Astrocyte of the hippocampus (primary cell): ENCODE results near the gene ZNF664.

Experiments used
- DNase-seq: peaks from one replicate; pipeline ENCODE4 v3.0.0; 2011; ENCODE audit warnings: low read depth, low spot score

Gene ZNF664

DNA sequence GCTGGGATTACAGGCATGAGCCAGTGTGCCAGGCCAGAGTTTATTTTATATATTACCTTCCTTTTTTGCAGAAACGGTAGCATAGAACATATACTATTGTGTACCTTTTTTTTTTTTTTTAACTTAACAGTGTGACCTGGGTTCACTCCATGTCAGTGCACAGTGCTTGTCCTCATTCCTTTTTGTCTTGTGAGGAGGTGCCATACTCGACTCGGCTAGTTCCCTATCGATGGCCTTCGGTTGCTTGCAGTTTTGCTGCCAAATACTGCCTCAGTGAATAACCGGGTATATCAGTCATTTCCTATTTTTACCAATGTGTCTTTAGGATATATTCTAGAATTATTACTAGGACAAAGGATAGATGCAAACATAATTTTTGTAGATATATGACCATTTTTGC is 36.8 kb downstream of the ZNF664 start:
- DNase-seq, result no peak

DNA sequence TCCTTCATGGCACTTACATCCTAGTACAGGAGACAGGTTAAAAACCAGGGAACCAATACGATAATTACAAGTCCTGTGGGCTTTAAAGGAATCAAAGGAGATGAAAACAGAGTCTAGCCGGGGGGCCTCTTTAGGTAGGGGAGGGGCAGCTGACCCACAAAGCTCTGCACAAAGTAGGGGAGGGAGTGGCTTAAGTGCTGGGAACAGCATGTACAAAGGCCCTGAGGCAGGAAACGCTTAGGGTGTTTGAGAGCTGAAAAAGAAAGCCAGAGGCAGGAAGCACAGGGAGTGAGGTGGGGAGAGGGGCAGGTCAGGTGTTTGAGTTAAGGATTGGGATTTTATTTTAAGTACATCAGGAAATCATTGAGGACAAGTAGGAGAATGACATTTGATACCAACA is 37.7 kb downstream of the ZNF664 start:
- no peak for DNase-seq

DNA sequence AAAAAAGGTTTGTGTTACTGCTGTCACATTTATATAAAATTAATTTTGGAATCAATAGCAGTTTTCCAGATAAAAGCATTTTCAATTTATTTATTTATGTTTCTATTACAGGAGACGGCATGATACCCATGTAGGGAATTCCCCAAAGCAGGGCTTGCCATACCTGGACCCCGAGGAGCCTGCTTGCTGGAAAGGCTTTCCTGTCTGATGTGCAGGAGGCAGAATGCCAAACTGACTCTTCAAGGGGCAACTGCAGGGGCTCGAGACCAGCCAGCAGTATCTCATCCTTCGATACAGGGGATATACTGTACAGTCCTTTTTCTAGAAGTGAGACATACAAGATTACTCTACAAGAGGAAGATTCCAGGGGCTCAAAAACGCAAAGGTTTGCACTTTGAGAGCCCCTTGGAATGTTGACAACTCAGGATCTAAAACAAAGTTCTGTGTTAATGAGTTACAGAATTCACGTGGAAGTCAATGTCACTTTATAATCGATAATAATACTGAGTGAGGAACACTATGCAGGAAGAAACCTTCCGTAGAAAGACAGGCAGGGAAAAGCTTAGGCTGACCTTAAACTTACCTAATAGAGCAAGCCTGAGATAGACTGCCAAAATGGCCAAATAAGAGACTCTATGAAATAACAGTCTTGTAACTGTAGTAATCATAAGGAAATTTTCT is 38.6 kb downstream of the ZNF664 start:
- no peak for DNase-seq

DNA sequence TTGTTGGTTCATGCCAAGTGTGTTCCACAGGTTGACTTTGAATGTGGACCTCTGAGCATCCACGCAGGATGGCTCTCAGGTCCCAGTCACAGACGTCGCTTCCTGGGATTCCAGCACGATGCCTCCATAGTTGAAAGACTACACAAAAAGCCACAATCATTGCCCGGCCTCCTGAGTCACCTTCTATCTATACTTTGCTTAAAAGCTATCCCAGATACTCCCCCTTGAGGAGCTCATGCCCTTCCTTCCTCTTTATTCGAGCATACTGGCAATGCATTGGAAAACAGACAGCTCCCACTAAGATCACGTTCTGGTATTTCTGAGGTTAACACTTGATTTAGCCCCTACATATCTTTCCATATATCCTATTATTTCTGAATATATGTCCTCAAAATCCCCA is 40.1 kb downstream of the ZNF664 start:
- no peak for DNase-seq

DNA sequence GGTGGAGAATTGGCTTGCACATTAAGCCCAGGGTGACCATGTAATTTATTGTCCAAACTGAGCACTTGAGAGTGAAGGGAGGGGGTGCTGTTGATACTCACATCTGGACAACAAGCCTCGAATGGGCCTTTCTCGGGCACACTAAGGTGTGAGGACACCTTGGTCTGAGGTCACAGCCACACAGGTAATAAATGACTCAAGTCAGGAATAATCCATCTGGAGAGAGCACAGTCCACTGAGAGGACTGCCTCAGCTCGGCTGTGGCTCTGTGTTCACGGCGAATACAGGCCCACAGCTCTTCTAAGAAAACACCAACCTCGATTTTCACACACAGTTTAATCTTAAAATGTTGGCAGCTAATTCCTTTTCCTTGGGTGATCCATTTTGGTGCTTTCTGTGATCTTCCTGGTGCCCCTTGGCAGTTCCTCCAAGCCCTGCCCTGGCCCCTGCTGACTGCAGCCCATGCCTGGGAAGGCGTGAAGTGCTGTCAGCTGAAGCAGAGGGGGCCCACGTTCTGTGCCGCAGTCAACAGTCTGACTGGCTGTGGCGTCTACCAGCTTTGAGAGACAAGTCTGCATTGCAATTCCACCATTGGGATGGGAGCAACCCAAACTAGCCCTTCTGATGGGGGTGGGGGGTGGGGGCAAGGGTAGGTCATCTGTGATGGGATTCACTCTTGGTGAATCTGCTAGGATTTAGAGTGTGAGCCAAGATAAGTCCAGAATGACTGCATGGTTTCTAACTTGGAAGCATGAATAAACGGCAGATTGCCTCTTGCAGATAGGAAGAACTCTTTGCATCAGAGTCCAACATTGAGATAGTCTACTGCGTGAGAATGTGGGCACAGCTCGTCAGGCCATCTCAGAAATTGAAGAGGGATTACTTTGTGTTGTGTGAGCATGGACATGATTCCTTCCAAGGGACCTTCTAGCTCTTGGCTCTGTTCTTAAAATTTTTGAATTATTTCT is 42.8 kb downstream of the ZNF664 start:
- no peak for DNase-seq

DNA sequence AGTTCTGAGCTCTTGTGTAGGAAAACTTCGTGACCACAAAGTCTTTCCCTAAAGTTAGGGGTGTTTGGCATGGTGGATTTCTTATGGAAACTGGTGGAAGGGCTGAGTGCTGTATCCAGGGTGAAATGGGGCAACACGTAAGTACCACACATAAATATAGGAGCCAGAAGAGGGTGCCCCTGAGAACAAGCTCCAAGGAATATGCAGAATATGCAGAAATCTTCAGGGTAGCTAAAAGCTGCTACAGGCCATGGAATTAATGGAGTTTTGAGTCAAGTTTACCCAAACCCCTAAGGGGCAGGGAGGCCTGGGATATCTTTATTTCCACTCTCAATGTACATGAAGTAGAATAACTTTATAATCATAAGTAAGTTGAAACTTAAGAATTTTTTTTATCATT is 44.0 kb downstream of the ZNF664 start:
- DNase-seq, result no peak

DNA sequence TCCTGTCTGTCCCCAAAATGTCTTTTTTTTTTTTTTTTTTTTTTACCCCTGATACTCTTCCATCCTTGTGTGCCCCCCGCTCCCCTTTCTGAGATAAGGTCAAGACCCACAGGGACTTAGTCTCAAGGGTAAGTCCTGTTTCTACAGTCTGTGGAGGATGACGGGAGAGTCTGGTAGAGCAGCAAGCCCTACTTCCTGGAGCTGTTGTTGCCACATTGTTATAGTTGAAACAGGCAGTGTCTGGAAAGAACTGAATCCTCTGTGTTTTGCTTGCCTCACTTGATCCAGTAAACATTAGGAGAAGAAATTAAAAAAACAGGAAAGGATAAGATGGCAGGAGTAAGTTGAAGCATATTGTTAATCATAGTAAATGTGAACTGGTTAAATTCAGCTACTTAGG is 45.5 kb downstream of the ZNF664 start:
- no peak for DNase-seq

DNA sequence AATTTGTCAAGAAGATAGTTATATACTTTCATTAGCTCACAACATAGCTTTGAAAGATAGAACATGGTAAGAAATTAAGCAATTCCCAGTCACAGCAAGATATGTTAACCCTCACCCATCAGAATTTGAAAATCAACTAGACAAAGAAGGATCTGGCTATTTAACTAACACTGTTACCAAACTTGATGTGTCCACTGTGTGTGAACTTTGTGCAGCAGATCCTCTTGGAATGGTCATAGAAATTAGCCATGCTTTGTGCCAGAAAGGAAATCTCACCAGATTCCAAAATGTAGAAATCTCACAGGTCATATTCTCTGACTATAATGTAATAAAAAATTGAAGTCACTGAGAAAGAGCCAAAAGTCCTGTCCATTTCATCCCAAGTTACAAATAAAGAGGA is 46.1 kb downstream of the ZNF664 start:
- DNase-seq, result no peak

DNA sequence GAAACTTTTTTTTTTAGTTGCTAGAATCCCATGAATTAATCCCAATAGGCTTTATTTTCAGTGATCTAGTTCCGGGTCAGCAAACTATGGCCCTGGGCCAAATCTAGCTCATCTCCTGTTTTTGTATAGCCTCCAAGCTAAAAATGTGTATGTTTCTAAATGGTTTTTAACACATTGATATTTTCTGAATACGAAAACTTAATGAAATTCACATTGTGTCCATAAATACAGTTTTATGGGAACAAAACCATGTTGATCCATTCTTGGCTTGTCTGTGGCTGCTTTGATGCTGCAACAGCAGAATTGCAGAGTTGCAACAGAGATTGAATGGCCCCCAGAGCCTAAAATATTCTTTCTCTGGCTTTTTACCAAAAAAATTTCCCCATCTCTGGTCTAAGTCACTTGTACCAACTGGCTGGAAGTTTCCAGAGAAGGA is 47.5 kb downstream of the ZNF664 start:
- DNase-seq, result no peak

DNA sequence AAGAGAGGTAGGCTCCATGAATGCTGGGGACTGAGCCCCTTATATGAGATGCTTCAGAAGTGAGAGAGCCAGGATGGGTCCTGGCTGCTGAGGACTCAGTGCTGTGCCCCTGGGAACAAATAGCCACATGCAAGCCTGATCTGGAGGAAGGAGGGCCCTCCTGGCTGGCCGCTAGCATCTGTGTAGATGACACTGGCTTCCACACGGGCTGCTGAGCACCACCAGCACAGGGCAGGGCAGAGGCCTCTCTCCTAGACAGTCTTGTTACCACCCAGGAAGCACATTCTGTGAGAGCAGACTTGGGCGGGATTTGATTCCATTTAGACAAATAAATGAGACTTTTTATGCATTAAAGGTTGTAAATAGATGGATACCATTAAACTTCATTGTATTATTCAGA is 48.0 kb downstream of the ZNF664 start:
- DNase-seq, result no peak

DNA sequence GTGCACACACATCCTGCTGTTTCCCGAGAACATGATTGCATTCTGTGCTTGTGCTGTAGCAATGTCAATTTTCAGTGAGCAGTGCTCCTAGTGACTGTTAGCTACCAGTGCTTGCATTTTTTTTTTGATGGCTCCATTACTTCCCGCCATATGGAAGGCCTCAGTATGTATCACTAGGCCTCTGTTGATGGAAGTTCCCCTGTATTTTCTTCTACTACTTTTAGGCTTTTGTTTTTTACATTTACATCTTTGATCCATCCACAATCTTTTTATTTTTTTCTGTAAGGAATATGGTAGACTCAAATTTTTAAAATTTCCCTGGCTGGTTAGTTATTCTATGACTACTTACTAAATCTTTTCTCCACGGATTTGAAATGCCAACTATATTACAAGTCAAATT is 49.1 kb downstream of the ZNF664 start:
- DNase-seq, result no peak

DNA sequence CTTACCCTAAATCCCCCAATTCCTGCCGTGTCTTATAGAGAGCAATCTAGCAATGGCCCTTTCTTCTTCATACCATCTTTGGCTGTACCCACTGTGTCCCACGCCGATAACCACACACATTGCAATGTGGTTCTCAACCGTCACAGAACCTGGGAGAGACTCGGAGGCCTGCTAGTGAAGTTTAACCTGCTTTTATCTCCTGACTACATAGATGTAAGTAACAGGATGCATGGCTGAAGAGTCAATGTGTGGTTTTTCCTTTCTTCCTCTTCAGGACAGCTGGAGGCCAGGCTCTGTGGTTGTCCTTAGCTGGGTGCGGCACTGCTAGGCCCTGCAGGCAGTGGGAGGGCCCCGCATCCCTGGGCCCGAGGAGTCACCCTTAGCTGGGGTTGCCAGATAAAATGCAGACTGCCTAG is 51.3 kb downstream of the ZNF664 start:
- peak; percentile 26 for DNase-seq

DNA sequence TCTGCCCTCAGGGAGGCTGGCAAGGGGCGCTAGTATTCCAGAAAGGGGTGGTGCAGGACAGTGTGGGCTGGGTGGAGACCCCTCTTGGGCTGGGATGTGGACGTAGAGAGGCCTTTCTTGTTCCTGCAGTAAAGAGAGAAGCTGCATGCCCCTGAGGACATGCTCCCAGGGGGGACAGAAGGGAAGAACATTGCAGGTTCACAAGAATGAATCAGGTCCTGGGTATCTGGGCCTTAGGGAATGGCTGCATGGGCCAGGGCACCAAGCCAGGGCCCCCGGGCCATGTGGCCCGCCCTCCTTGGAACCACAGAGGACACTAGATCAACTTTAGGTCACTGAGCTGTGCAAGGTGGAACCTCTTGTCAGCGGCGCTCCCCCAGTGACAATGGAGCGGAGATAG is 51.8 kb downstream of the ZNF664 start:
- DNase-seq, result no peak

DNA sequence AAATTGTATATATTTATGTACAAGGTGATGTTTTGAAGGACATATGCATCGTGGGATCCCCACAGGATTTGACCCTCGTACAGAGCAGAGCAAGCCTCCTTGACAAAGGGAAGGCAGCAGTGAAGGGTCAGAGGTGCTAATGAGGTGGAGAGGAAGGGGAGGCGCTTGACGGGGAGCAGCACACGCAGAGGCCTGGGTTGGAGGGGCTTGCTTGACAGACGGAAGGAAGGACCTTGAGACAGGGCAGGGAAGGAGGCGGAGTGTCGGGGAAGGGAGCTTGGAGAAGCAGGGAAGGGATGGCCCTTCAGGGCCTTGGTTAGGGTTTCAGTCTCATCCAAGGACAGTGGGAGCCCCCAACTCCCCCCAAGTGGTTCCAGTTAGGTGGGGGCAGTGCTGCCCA is 52.6 kb downstream of the ZNF664 start:
- no peak for DNase-seq

DNA sequence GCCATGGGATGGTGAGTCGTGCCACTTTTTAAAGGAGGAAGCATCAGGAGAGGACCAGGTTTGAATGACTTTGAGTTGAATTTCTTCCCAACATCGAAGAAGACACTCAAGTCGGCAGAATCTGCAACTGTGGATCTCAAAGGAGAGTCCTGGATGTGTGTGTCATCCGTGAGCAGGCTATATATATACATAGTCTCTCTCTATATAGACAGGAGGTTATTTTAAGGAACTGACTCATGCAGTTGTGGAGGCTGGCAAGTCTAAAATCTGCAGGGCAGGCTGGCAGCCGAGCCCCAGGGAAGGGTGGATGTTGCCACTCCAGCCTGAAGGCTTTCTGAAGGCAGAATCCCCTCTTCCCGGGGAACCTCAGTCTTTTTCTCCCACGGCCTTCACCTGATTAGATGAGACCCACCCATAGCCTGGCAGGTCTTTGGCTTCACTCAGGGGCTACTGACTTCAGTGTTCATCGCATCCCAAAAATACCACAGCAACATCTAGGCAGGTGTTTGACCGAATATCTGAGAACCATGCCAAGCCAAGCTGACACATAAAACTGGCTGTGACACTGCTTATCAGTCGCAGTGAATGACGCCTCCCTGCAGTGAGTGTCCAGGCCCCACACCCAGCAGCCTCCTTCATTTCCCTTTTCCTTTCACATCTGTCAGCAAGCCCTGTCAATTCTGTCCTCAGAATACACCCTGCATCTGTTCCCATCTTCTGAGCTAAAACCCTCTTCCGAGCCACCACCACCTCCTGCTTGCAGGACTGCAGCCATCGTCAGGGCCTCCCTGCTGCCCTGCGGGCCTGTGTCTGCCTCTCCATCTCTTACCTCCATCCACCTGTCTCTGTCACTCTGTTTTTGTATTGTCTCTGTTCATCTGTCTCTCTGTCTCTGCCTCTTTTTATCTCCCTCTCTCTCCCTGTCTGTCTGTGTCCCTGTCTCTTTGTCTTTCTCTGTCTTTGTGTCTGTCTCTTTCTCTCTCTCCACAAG is 54.0 kb downstream of the ZNF664 start:
- DNase-seq, result no peak

DNA sequence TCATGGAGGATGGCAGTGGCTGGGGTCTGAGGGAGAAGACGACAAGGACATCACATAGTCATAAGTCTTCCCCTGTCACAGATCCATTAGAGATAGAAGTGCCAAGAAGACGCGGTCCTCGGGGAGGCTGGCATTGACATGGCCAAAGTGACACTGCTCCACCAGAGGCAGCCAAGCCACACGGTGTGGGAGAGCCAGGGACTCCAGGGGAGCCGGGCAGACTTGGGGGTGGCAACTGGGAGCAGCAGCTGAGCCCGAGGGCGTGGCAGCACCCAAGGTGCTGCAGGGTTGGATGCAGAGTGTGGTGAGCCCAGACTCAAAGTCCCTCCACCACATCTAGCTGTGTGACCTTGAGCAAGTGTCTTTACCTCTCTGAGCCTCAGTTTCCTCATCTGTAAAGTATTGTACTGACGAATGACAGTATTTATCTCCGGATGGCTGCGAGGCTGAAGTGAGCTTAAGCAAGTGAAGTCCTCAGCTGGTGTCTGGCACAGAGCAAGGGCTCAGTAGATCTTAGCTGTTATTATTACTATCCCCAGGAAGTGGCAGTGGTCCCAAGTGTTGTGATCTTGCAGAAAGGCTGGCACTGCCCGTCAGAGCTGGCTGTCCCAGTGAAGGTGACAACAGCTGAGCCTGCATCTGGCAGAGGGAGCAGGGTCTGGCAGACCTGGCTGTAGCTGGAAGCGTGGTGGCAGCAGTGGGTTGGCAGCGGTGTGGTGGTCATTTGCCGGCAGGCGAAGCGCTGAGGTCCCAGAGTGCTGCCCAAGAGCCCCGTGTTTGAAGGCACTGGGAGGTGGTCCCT is 54.9 kb downstream of the ZNF664 start:
- no peak for DNase-seq

DNA sequence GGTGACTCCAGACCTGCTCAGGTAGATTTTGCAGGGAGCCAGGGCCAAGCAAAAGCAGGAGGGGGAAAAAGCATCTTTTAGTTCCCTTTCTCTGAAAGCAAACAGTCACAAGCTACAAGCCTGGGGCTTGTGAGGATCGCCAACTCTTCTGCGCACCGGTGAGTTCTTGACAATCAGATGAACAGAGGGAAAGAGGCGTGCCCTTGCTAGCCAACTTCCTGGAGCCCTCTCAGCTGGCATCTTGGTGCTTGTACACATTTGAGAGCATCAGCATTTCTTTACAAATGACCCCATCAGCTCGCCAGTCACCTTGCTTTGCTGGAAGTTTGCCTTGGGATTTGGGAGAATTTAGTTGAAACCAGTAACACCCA is 55.5 kb downstream of the ZNF664 start:
- no peak for DNase-seq

DNA sequence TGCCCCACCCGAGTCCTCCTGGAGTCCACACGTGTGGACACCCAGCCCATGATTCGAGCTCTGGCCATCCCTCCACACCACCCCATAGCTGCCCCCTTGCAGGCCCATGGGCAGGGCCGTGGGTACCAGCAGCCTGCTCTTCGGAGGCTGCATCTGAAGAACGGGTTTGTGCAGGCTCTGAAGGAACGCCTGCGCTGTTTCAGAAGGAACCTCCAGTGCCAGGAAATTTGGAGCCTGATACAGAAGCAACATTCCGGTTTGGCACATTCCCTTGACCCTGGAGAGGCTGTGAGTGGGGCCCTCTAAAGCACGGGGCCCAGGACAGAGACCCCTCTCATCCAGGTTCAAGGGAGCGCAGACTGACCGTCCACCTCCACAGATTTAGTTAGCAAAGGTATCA is 57.0 kb downstream of the ZNF664 start:
- DNase-seq, result no peak

DNA sequence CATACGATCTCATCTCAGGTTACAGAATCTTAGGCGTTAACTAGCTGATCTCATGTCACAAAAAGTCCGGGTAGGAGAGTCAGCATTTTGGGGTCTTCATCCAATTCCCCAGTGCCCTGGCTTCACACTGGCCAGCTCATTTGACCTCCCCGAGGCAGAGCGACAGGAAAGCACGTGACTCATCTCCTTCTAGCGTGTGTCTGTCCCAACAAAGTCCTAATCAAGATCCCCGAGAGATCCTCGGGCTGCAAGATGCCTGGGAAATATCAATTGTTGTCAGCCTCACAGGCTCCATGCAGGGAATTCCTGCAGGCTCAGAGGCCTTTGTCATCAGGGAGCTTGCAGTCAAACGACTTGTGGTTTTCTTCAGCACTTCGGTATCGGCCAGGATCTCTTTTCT is 57.5 kb downstream of the ZNF664 start:
- peak; percentile 77 for DNase-seq

DNA sequence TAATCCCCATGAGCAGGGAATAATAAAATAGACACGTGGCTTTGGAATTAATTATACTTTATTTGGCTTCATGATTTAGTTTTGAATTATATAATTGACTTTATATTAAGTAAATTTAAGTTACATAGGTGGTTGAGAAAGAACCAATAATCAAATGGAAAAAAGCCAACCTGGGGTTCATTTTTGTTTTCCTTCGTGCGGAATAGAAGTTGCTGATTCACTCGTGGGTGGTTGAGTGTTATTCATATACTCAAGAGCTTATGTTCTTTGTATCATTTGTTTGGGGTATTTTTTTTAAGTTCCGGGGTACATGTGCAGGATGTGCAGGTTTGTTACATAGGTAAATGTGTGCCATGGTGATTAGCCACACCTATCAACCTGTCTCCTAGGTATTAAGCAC is 58.0 kb downstream of the ZNF664 start:
- DNase-seq, result no peak

DNA sequence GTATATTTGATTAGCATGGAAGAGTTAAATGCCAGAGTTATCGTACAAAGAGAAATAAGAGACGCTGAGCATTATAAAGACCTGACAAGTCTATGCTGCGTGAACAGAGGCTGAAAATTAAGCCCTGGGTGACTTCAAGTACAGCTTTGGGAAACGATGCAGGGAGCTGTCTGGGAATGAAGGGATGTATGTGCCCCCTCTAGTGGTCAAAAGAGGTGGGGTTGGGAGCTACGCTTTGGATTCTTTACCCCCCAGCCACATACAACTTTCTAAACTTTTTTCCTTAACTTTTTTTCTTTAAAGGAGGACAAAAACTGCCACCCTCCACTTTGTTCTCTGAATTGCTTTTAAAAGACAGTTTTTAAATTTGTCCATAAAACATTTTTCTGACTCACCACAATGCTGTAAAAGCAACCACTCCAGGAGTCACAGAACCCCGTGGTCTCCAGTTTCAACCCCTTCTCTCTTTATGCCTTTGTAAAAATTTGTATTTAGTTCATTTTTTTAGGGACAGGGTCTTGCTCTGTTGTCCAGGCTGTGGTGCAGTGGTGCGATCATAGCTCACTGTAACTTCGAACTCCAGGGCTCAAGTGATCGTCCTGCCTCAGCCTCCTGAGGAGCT is 59.4 kb downstream of the ZNF664 start:
- peak; percentile 83 for DNase-seq
